Measurements from ENCODE around the gene SEC14L1.

Gene SEC14L1

DNA sequence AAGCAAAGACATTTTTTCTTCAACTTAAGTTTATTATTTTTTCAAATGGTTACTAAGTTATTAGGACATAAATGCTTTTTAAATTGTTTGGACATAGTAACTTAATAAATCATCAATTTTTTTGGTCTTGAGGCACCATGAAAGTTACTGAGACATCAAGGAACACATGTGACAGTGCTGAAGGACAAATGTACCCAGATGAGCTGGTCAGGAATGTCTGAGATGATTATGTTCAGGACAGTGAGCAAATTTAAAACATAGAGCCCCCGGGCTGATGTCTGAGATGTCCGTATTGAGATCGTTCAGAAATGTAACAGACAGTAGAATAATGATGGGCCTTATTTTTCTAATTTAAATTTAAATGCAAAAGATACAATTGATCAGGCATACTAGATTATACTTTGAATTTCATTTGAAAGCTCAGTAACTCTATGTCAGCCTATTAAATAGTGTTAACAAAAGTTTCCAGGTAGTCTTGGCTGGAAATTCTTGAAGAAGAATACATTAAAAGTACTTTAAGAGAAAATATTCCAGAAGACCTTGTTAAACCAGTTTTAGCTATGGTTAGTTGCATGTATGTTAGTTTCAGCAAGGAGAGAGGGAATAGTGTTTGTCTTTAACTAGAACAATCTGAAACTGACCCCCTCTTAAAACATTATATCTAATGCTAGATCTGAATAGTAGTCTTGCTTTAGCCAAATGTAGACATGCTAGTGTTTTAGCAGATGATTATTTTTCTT lies 36.4 kb downstream of the SEC14L1 start:
- TF ChIP-seq, protein P1, sequence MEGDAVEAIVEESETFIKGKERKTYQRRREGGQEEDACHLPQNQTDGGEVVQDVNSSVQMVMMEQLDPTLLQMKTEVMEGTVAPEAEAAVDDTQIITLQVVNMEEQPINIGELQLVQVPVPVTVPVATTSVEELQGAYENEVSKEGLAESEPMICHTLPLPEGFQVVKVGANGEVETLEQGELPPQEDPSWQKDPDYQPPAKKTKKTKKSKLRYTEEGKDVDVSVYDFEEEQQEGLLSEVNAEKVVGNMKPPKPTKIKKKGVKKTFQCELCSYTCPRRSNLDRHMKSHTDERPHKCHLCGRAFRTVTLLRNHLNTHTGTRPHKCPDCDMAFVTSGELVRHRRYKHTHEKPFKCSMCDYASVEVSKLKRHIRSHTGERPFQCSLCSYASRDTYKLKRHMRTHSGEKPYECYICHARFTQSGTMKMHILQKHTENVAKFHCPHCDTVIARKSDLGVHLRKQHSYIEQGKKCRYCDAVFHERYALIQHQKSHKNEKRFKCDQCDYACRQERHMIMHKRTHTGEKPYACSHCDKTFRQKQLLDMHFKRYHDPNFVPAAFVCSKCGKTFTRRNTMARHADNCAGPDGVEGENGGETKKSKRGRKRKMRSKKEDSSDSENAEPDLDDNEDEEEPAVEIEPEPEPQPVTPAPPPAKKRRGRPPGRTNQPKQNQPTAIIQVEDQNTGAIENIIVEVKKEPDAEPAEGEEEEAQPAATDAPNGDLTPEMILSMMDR (IDR thresholded peaks at IDR 0.05; ENCODE audit: low read depth, low read length) = no peak

DNA sequence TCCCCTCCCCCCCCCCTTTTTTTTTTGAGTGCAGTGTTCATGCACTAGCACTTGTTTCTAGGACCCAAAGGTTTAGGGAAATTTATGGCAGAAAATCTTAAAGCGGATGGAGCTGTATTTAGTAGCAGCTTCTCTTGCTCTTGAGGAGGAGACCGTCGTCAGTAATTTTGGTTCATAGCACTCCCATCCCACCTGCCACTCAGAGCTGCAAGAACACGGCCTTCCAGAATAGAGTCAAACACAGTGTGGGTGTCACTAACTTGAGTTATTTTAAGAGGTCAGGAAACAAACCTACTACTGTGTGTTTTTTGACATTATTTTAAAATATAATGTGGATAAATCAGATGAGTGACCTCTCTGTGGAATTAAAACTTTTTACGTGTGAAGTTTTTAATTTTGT lies 37.3 kb downstream of the SEC14L1 start:
- Histone ChIP-seq H3K36me3 (peaks cover 13% of the 10 kb centered on the region), H3K4me3 (ENCODE audit: low read depth, low read length) (no peak overlapping the region), H3K27me3 (ENCODE audit: insufficient read depth, low read depth, severe bottlenecking) (no peaks in the 10 kb centered on the region), H3K27ac (peak overlapping the region; percentile 48), H3K9me3 (ENCODE audit: severe bottlenecking) (peaks cover 18% of the 10 kb centered on the region)
- DNase-seq = no peak
- TF ChIP-seq, protein P1 (IDR thresholded peaks at IDR 0.05; ENCODE audit: low read depth, low read length) = no peak

More for the DNA sequence above, 36.4 kb downstream of the SEC14L1 start:
- H3K36me3 ChIP-seq = peaks cover 13% of the 10 kb centered on the region
- no peak for DNase-seq
- H3K4me3 ChIP-seq (ENCODE audit: low read depth, low read length) = no peak overlapping the region
- H3K27ac ChIP-seq = no peak overlapping the region; the same call in 1 of the 2 replicates
- H3K27me3 ChIP-seq (ENCODE audit: insufficient read depth, low read depth, severe bottlenecking) = no peaks in the 10 kb centered on the region
- peaks cover 18% of the 10 kb centered on the region for H3K9me3 ChIP-seq (ENCODE audit: severe bottlenecking)

DNA sequence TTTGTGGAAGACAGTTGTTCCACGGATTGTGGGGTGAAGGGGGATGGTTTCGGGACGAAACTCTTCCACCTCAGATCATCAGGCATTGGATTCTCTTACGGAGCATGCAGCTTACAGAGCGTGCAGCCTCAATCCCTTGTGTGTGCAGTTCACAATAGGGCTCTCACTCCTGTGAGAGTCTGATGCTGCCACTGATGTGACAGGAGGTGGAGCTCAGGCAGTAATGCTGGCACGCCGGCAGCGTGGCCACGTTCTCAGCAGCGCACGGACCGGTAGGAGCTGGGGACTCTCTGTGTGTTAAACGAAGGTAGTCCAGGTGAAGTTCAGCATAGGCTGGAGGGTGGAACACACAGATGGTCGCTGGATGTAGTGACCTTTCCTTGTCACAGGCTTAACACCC lies 37.8 kb downstream of the SEC14L1 start:
- Histone ChIP-seq H3K4me3 (ENCODE audit: low read depth, low read length) (peak overlapping the region; percentile 0; the same call in 1 of the 2 replicates), H3K9me3 (ENCODE audit: severe bottlenecking) (peaks cover 17% of the 10 kb centered on the region), H3K27ac (peak overlapping the region; percentile 48), H3K36me3 (peaks cover 13% of the 10 kb centered on the region), H3K27me3 (ENCODE audit: insufficient read depth, low read depth, severe bottlenecking) (no peaks in the 10 kb centered on the region)
- DNase-seq = peak; percentile 81
- TF ChIP-seq, protein P1 (IDR thresholded peaks at IDR 0.05; ENCODE audit: low read depth, low read length) = no peak

DNA sequence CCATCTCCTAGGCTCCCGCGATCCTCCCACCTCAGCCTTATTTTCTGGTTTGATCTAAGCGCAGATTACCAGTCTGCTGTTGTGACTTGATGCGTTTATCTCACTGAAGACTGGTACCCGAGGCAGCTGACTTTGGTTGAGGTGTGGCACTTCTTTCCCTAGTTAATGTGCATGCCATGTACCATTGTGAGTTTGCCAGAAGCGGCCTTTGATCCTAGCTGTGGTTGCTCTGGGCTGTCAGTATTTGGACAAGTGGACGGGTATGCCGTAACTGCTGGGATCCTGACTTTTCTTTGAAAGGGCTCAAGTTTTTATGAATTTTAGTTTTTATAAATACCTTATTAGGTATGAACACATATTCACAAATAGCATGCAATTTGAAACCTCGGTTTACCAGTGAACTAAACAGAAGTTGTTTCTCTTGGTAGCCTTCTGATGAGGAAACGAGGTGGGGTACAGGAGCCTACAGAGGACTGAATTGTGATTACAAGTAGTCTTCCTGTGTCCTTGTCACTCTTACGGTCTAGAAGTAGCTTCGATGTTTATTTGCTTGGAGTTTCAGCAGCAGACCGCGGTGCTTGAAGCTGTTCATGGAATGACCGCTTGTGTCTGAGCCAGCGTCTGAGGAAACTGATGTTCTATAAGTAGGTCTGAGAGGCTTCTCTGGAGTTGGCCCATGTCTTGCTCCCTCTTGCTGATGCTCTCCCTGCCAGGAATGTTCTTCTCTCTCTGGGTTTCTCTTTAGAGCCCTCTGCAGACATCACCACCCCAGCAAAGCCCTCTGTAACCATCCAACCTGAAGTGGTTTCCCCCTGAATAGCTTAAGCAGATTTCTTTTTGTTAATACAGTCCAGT lies 40.0 kb downstream of the SEC14L1 start:
- Histone ChIP-seq H3K9me3 (ENCODE audit: severe bottlenecking) (no peaks in the 10 kb centered on the region), H3K4me3 (ENCODE audit: low read depth, low read length) (no peak overlapping the region), H3K36me3 (no peaks in the 10 kb centered on the region), H3K27ac (no peak overlapping the region), H3K27me3 (ENCODE audit: insufficient read depth, low read depth, severe bottlenecking) (no peaks in the 10 kb centered on the region)
- no peak for DNase-seq
- TF ChIP-seq, protein P1 (IDR thresholded peaks at IDR 0.05; ENCODE audit: low read depth, low read length) = no peak

DNA sequence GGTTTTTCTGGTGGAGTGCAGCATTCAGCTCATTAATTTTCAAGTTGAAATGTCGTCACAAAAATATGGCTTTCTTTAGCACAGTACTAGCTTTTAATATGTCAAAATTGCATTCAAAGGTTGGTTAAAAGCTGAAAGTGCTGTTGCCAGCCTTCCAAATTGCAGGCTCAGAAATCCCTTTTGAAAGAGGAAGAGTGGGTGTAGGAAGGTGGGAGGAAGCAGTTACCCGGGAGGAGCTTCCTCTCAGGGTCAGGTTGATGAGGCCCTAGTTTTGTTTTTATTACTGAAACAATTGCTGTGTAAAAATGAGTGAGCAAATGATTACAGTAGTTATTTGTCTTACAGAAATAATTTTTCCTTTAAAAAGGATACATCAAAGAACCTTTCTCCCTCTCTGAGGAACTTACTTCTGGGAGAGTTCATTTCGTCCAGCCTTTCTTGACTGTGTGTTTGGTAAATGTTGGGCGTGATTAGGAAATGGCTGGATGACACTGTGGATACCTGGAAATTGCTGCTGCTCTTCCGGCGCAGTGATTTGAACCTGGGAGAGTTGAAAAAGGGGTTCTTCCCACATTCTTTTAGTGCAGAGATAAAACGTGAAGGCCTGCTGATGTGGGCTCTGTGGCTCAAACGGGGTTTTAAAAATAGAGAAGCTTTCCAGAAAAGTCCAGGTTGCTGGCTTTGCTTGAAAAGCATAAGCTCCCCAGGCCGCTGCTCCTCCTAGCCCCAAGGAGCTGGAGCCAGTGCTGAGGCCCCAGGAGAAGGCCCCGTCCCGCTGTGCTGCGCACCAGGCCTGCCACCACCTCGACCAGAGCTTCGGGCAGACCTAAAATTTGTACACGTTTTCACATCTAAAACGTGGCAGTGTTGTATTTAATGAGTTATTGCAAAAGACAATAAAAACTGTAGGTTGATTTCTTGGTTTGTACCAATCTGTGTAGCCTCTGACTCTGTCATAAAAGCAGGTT lies 41.7 kb downstream of the SEC14L1 start:
- no peaks in the 10 kb centered on the region for H3K36me3 ChIP-seq
- no peak overlapping the region for H3K4me3 ChIP-seq (ENCODE audit: low read depth, low read length)
- TF ChIP-seq, protein P1 (IDR thresholded peaks at IDR 0.05; ENCODE audit: low read depth, low read length) = no peak
- no peaks in the 10 kb centered on the region for H3K9me3 ChIP-seq (ENCODE audit: severe bottlenecking)
- DNase-seq = no peak
- no peaks in the 10 kb centered on the region for H3K27me3 ChIP-seq (ENCODE audit: insufficient read depth, low read depth, severe bottlenecking)
- H3K27ac ChIP-seq = no peak overlapping the region
